Naive thymus-derived CD4-positive, alpha-beta T cell (primary cell): Measurements from ENCODE around the gene SLC9A4. TPM values are rescaled to one million over a fixed set of nuclear protein-coding genes. Genes with fewer than 3 reads are reported as not detected.
A peak's percentile ranks its signal among the peaks of the same experiment; 100 is the strongest.

Source experiments
- ATAC-seq: fragments of 150-1000 bp; cut with Tn5 transposase; 2 replicates; pipeline ENCODE4 v1.10.0; 2021; ENCODE audit warnings: mild to moderate bottlenecking, moderate library complexity
- CTCF ChIA-PET: fragments of 350-600 bp; sonication (Branson Sonifier 250); formaldehyde crosslinking; loops from one replicate; lab custom pipeline; 2021; ENCODE audit warnings: antibody characterized with exemption; lab: Charles Lee
- POLR2A ChIA-PET: fragments of 350-600 bp; sonication (Branson Sonifier 250); formaldehyde crosslinking; loops from one replicate; lab custom pipeline; 2021; ENCODE audit warnings: antibody characterized with exemption, inconsistent platforms; lab: Charles Lee
- DNase-seq, 9 donors: peaks; one replicate each; pipeline versions ENCODE4 v3.0.0 to v3.0.0-alpha.2; 2020 to 2022; ENCODE audit warnings: mixed read lengths in 1 of 9
- H3K27ac ChIP-seq: one replicate; pipeline ENCODE4 v1.7.0; 2013; ENCODE audit warnings: mild to moderate bottlenecking, low read depth, low read length, moderate library complexity
- H3K27me3 ChIP-seq, 2 donors: one replicate each; pipeline ENCODE4 v1.7.0; 2013; ENCODE audit warnings: low read length in 2 of 2, mild to moderate bottlenecking in 2 of 2, moderate library complexity in 2 of 2; ENCODE audit not compliant: control insufficient read depth in 2 of 2, insufficient read depth in 2 of 2
- H3K36me3 ChIP-seq, 3 experiments: 1 replicate in 2 of 3; 2 replicates in 1 of 3; pipeline ENCODE4 v1.7.0; 2013; ENCODE audit warnings: low read length in 3 of 3, mild to moderate bottlenecking in 3 of 3, moderate library complexity in 1 of 3; ENCODE audit not compliant: insufficient read depth in 3 of 3, control insufficient read depth in 2 of 3
- H3K4me1 ChIP-seq, 2 donors: one replicate each; pipeline ENCODE4 v1.7.0; 2013; ENCODE audit warnings: low read length in 2 of 2, mild to moderate bottlenecking in 2 of 2, moderate library complexity in 1 of 2; ENCODE audit not compliant: control insufficient read depth in 2 of 2, insufficient read depth in 2 of 2
- H3K4me3 ChIP-seq: 2 replicates; pipeline ENCODE4 v1.7.0; 2013; ENCODE audit warnings: mild to moderate bottlenecking, low read length
- H3K9me3 ChIP-seq, 3 experiments: 1 replicate in 2 of 3; 2 replicates in 1 of 3; pipeline ENCODE4 v1.7.0; 2013; ENCODE audit warnings: low read length in 3 of 3; ENCODE audit not compliant: control insufficient read depth in 2 of 3
- H3K27ac Mint-ChIP-seq, 9 donors: one replicate each; pipeline ENCODE4 v1.8.0; 2020 to 2022; ENCODE audit warnings: mixed read lengths in 9 of 9, mild to moderate bottlenecking in 8 of 9, moderate library complexity in 5 of 9, inconsistent platforms in 2 of 9
- H3K27me3 Mint-ChIP-seq, 5 donors: one replicate each; pipeline ENCODE4 v1.8.0; 2021 to 2022; ENCODE audit warnings: mixed read lengths in 5 of 5, mild to moderate bottlenecking in 1 of 5
- H3K36me3 Mint-ChIP-seq, 5 donors: one replicate each; pipeline ENCODE4 v1.8.0; 2020 to 2022; ENCODE audit warnings: mixed read lengths in 5 of 5, mild to moderate bottlenecking in 3 of 5, inconsistent platforms in 1 of 5
- H3K4me1 Mint-ChIP-seq, 7 donors: one replicate each; pipeline ENCODE4 v1.8.0; 2020 to 2022; ENCODE audit warnings: mixed read lengths in 7 of 7, mild to moderate bottlenecking in 3 of 7, inconsistent platforms in 1 of 7
- H3K4me3 Mint-ChIP-seq, 10 donors: one replicate each; pipeline ENCODE4 v1.8.0; 2020 to 2022; ENCODE audit warnings: mild to moderate bottlenecking in 10 of 10, mixed read lengths in 10 of 10, moderate library complexity in 6 of 10, inconsistent platforms in 2 of 10
- H3K9me3 Mint-ChIP-seq, 11 donors: one replicate each; pipeline ENCODE4 v1.8.0; 2020 to 2022; ENCODE audit warnings: mixed read lengths in 11 of 11, mild to moderate bottlenecking in 4 of 11, inconsistent platforms in 1 of 11, moderate library complexity in 1 of 11
- intact Hi-C, 2 donors: fragments of 100-400 bp; cut with micrococcal nuclease; formaldehyde crosslinking; loops; one replicate each; pipeline ENCODE4 v1.15.1; 2023
- polyA plus RNA-seq, 2 donors: library from polyadenylated mRNA; unstranded; fragments of 300-500 nt; fragmentation: Illumina TruSeq; gene quantifications; one replicate each; pipeline ENCODE4 v1.2.3, GENCODE V29; 2021
- total RNA-seq, 6 experiments: library from RNA in 5 of 6; stranded (reverse) in 5 of 6; gene quantifications; 1 replicate in 5 of 6; 2 replicates in 1 of 6; pipeline ENCODE4 v1.2.3 and lab custom pipeline; 2021 to 2026

SLC9A4 gene
- total and polyA plus RNA-seq, 7 experiments from 2014 or later: 0.05 to 0.15 (median 0.08) TPM; not detected in 2

- no peak overlapping the region for H3K27ac Mint-ChIP-seq
- H3K27me3 Mint-ChIP-seq: no peaks in the 10 kb centered on the region
- peaks cover 0 to 2% (median 0%) of the 10 kb centered on the region in 11 donors for H3K9me3 Mint-ChIP-seq
- H3K27ac ChIP-seq: no peak overlapping the region
- H3K4me3 ChIP-seq: no peak overlapping the region
- ATAC-seq (no peak), DNase-seq (no peak)
- H3K36me3 Mint-ChIP-seq: peaks cover 0 to 28% (median 0%) of the 10 kb centered on the region in 5 donors
- no peaks in the 10 kb centered on the region for H3K36me3 ChIP-seq
- H3K4me3 Mint-ChIP-seq: peak overlapping the region in 1 of 10 donors; percentile 3
- no peaks in the 10 kb centered on the region for H3K27me3 ChIP-seq
- no peaks in the 10 kb centered on the region for H3K9me3 ChIP-seq
- peaks cover 0 to 25% (median 12%) of the 10 kb centered on the region in 7 donors for H3K4me1 Mint-ChIP-seq
- H3K4me1 ChIP-seq: no peaks in the 10 kb centered on the region
- ChIA-PET POLR2A (interaction anchor here (0.6 kb wide), 1 partner anchor 197 kb away, joined by 4 read pairs; no protein-coding TSS in a partner anchor), CTCF (interaction anchor here (3.1 kb wide), 1 partner anchor 196 kb away, joined by 9 read pairs; no protein-coding TSS in a partner anchor)
- intact Hi-C loops: no loop called here
Measured at GRCh38 chr2:102437122-102437521, 35.9 kb upstream of the SLC9A4 start.

GRCh38 chr2:102438111-102438510 lies 34.9 kb upstream of the SLC9A4 start:
- Histone ChIP-seq H3K27me3 (no peaks in the 10 kb centered on the region), H3K27ac (no peak overlapping the region), H3K9me3 (no peaks in the 10 kb centered on the region), H3K36me3 (no peaks in the 10 kb centered on the region), H3K4me3 (no peak overlapping the region), H3K4me1 (peaks cover 0 to 4% of the 10 kb centered on the region in 2 donors)
- intact Hi-C loops: no loop called here
- Mint-ChIP-seq H3K4me3 (no peak overlapping the region), H3K36me3 (peaks cover 0 to 20% (median 0%) of the 10 kb centered on the region in 5 donors), H3K27ac (no peak overlapping the region), H3K9me3 (no peaks in the 10 kb centered on the region), H3K27me3 (no peaks in the 10 kb centered on the region), H3K4me1 (peaks cover 0 to 30% (median 16%) of the 10 kb centered on the region in 7 donors)
- no peak for DNase-seq
- CTCF ChIA-PET: interaction anchor here (0.5 to 3.1 kb wide), 4 partner anchors 10 to 197 kb away, joined by 3 to 9 read pairs (median 3); no protein-coding TSS in a partner anchor
- ATAC-seq: no peak
- POLR2A ChIA-PET: no interaction called here

- no peak for DNase-seq
- no peak for ATAC-seq
Measured at GRCh38 chr2:102438578-102438977, 34.4 kb upstream of the SLC9A4 start.

DNA sequence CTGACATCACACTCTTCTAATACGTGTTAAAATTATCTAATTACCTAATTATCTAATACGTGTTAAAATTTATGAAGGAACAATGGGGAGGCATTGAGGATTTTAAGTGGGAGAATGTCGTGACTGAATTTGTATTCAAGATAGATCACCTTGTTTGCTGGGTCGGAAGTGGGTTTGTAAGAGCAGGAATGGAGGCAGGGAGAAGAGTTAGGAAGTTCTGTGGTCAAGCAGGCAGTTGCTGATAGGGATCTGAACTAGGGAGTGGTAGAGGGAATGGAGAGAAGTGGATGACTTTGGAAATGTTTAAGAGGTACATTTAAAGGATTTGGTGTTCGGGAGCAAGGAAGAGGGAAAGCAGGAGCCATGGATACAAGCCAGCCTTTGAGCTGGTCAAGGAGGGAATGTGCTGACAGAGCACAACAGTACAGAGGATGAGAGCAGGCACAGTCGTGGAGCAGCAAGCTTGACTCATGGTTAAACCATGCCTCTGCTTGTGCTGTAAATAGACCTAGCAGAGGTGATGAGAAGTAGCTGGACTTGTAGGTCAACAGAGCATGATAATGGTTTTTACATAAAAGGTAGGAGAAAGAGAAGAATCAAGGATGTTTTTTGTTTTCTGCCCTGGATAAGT lies 33.8 kb upstream of the SLC9A4 start:
- intact Hi-C loops: no loop called here

More at GRCh38 chr2:102438578-102438977, 34.4 kb upstream of the SLC9A4 start:
- Histone ChIP-seq H3K36me3 (no peaks in the 10 kb centered on the region), H3K27ac (no peak overlapping the region), H3K4me3 (no peak overlapping the region), H3K9me3 (no peaks in the 10 kb centered on the region), H3K27me3 (no peaks in the 10 kb centered on the region), H3K4me1 (peaks cover 0 to 5% of the 10 kb centered on the region in 2 donors)
- Mint-ChIP-seq H3K27ac (no peak overlapping the region), H3K36me3 (peaks cover 0 to 20% (median 0%) of the 10 kb centered on the region in 5 donors), H3K9me3 (no peaks in the 10 kb centered on the region), H3K4me1 (peaks cover 0 to 34% (median 17%) of the 10 kb centered on the region in 7 donors), H3K4me3 (no peak overlapping the region), H3K27me3 (no peaks in the 10 kb centered on the region)
- intact Hi-C loops: no loop called here
- POLR2A ChIA-PET: no interaction called here
- CTCF ChIA-PET: interaction anchor here (0.7 to 3.1 kb wide), 3 partner anchors 63 to 198 kb away, joined by 3 to 9 read pairs (median 3); no protein-coding TSS in a partner anchor

DNA sequence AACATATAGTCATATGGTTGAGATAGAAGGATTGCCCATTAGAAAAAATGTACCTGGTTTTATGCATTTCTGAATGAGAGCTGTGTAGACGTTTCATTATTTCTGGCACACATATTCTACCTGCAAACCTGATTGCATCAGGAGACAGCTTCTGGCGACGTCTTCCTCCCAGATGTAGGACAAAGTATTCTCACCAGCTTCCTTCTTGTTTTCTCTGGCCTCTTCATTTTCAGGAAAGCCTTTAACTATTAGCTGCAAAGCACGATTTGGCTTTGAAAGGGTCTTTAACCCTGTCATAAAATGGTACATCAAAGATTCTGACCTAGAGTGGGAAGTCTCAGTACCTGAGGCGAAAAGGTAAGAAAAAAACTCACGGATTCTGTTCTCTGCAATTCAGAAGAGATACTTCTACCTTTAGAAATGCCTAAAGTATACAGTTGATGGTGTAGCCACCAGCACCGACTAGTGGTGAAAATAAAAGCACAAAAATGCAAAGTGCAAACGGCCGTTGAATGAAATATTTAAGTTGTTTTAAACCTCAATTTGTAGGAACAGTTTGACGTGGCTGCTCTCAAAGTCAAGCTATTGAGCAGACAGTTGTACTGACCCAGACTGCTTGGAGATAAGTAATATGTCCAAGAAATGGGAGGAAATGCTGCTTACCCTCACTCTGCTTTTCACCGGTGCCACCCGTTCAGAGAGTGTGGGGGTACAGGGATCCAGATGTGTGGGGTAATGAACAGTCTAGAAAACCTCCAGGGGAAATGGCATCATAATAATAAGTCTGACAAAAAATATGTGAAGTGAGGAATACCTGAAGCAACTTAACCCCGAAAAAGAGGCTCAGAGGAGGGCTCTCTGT lies 29.8 kb upstream of the SLC9A4 start:
- H3K36me3 ChIP-seq: no peaks in the 10 kb centered on the region
- DNase-seq: peak in 7 of 9 donors; percentile 16 to 58 (median 49)
- peaks cover 0 to 12% (median 7%) of the 10 kb centered on the region in 7 donors for H3K4me1 Mint-ChIP-seq

More for the DNA sequence above, 33.8 kb upstream of the SLC9A4 start:
- peaks cover 0 to 15% (median 0%) of the 10 kb centered on the region in 5 donors for H3K36me3 Mint-ChIP-seq
- POLR2A ChIA-PET: no interaction called here
- H3K4me1 Mint-ChIP-seq: peaks cover 0 to 34% (median 17%) of the 10 kb centered on the region in 7 donors
- CTCF ChIA-PET: interaction anchor here (0.5 to 3.1 kb wide), 2 partner anchors 19 to 198 kb away, joined by 3 to 9 read pairs; no protein-coding TSS in a partner anchor
- H3K4me1 ChIP-seq: peaks cover 0 to 5% of the 10 kb centered on the region in 2 donors
- H3K36me3 ChIP-seq: no peaks in the 10 kb centered on the region
- no peaks in the 10 kb centered on the region for H3K27me3 ChIP-seq
- H3K27ac Mint-ChIP-seq: no peak overlapping the region
- no peaks in the 10 kb centered on the region for H3K27me3 Mint-ChIP-seq
- no peaks in the 10 kb centered on the region for H3K9me3 ChIP-seq
- ATAC-seq (no peak), DNase-seq (no peak)
- H3K4me3 Mint-ChIP-seq: no peak overlapping the region
- H3K4me3 ChIP-seq: no peak overlapping the region
- no peaks in the 10 kb centered on the region for H3K9me3 Mint-ChIP-seq
- H3K27ac ChIP-seq: no peak overlapping the region

GRCh38 chr2:102444233-102444632 lies 28.8 kb upstream of the SLC9A4 start:
- H3K27ac Mint-ChIP-seq: no peak overlapping the region
- H3K36me3 ChIP-seq: no peaks in the 10 kb centered on the region
- H3K4me1 ChIP-seq: peaks cover 0 to 5% of the 10 kb centered on the region in 2 donors
- no peaks in the 10 kb centered on the region for H3K27me3 ChIP-seq
- no peak overlapping the region for H3K27ac ChIP-seq
- H3K4me3 ChIP-seq: no peak overlapping the region
- peaks cover 0 to 2% (median 0%) of the 10 kb centered on the region in 5 donors for H3K36me3 Mint-ChIP-seq
- ChIA-PET CTCF (interaction anchor here (1.1 to 3.5 kb wide), 8 partner anchors 9 to 424 kb away, joined by 3 to 32 read pairs (median 8); no protein-coding TSS in a partner anchor), POLR2A (interaction anchor here (0.5 kb wide), 1 partner anchor 523 kb away, joined by 4 read pairs; no protein-coding TSS in a partner anchor)
- H3K9me3 Mint-ChIP-seq: no peaks in the 10 kb centered on the region
- H3K4me3 Mint-ChIP-seq: no peak overlapping the region
- no peak for DNase-seq
- intact Hi-C loops: loop anchor here in 1 of 2 donors (5.0 to 10.0 kb wide), 3 partner anchors 257 to 1099 kb away; partner anchors contain the start of gene IL1RL2
- no peaks in the 10 kb centered on the region for H3K27me3 Mint-ChIP-seq
- no peak for ATAC-seq
- H3K9me3 ChIP-seq: no peaks in the 10 kb centered on the region
- peaks cover 0 to 12% (median 7%) of the 10 kb centered on the region in 7 donors for H3K4me1 Mint-ChIP-seq

More for the DNA sequence above, 29.8 kb upstream of the SLC9A4 start:
- Mint-ChIP-seq H3K27me3 (no peaks in the 10 kb centered on the region), H3K36me3 (peaks cover 0 to 2% (median 0%) of the 10 kb centered on the region in 5 donors), H3K4me3 (peak overlapping the region in 6 of 10 donors; percentile 24 to 71 (median 36)), H3K9me3 (no peaks in the 10 kb centered on the region), H3K27ac (peak overlapping the region in 4 of 9 donors; percentile 19 to 46 (median 30))
- Histone ChIP-seq H3K4me3 (no peak overlapping the region), H3K27me3 (no peaks in the 10 kb centered on the region), H3K4me1 (peaks cover 0 to 5% of the 10 kb centered on the region in 2 donors), H3K27ac (no peak overlapping the region), H3K9me3 (no peaks in the 10 kb centered on the region)
- POLR2A ChIA-PET: interaction anchor here (0.6 kb wide), 2 partner anchors 73 to 435 kb away, joined by 3 read pairs; no protein-coding TSS in a partner anchor
- intact Hi-C loops: loop anchor here (1.0 to 10.0 kb wide), 16 partner anchors 24 to 1098 kb away; partner anchors contain the start of genes IL18R1 (in 1 of the 2) and IL1RL2 (in 1 of the 2)
- peak; percentile 89 for ATAC-seq
- CTCF ChIA-PET: interaction anchor here (0.7 to 3.5 kb wide), 17 partner anchors 10 to 423 kb away, joined by 3 to 32 read pairs (median 4); partner anchors contain the start of gene IL18RAP
